NCI-H460 (cell line): Measurements from ENCODE around the gene EYA2. TPM values are rescaled to one million over a fixed set of nuclear protein-coding genes. Genes with fewer than 3 reads are reported as not detected.
"Not testable (repeated sequence)": the region's sequence is repeated elsewhere in the genome, so short reads cannot be mapped to it uniquely, and the experiment has no call there.

Experiments used
- DNase-seq: peaks from one replicate; pipeline ENCODE4 v3.0.0-alpha.2; 2016; ENCODE audit warnings: low read depth; ENCODE audit errors: extremely low read depth
- total RNA-seq: library from RNA; depleted of rRNA; stranded (reverse); fragments of >200 nt; shearing (Covaris generic); gene quantifications from 2 replicates; pipeline ENCODE4 v1.2.3, GENCODE V29; 2014

Gene EYA2
- total RNA-seq, 1 experiment from 2014 or later = 0.32 TPM

- no peak for DNase-seq
These were observed 595 bp downstream of the EYA2 start for GRCh38 chr20:46894971-46895905.

DNA sequence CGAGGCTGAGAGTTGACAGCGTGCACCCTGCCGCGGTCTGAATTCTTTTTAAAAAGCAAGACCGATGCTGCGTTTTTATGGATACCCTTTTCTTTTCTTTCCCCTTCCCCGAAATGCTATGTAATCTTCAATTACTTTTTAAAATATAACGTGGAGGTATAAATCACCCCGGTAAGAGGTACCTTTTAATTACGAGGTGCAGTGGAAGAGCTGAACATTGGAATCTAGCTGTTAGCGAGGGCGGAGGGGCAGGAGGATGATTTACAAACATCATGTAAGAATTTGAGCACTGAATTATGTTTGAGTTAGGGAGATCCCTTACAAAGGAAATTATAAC, 1.2 kb downstream of the EYA2 start:
- DNase-seq = no peak

- DNase-seq = no peak
These were observed 2.8 kb downstream of the EYA2 start for GRCh38 chr20:46897328-46897880.

GRCh38 chr20:46898423-46898822, 3.8 kb downstream of the EYA2 start:
- no peak for DNase-seq

DNA sequence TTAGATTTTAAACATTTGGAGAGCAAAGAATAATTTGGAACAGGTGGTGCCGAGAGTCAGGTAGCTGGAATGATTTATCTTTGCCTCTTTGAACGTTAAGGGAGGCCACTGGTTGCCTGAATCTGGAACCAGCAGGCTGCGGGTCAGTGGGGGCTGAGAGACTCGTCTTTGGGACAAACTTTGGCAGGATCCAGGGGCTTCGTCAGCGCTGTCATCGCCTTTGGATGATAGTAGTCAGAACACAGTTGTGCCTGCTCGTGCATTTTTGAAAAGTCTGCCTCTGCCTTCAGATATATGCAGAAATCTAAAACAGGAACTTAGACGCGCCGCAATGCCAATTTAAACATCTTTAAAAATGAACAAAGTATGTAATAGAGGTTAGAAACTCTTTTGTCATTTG, 5.0 kb downstream of the EYA2 start:
- no peak for DNase-seq

DNA sequence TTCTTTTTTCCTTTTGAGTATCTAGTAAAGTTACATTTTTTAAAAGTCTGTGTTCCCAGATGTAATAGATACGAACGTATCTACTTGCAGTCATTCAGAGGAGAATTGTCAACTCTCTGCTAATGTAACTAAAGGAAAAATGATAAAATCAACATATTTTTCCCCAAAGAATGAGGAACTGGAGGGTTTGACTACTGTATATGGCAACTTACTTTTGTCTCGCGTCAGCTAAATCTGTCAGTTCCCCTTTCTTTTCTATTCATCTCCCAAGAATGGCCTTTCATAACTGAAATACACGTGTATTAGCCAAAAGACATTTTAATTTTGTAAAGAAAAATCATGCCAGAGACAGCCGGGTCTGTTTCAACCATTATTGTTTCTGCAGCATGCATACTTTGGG, 5.4 kb downstream of the EYA2 start:
- no peak for DNase-seq

GRCh38 chr20:46900826-46901225, 6.2 kb downstream of the EYA2 start:
- no peak for DNase-seq

DNA sequence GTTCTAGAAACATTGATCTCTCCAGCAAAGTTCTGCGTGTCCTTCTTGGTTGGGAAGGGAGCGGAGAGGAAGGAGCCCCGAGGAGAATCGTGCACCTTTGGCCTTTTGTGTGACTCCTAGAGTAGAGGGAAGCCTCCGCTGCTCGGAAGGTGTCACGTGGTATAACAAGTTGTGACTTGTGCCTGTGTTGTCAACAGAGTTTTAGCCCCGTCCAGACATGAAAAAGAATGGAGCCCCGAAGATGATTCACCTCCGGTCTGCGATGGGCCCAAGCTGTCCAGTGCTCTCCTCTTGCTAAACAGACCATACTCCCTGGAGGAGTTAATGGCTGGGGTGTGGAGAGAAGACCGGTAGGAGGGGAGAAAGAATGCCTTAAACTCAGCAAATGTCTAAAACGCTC, 7.0 kb downstream of the EYA2 start:
- DNase-seq = no peak

GRCh38 chr20:46903256-46903655, 8.6 kb downstream of the EYA2 start:
- no peak for DNase-seq

DNA sequence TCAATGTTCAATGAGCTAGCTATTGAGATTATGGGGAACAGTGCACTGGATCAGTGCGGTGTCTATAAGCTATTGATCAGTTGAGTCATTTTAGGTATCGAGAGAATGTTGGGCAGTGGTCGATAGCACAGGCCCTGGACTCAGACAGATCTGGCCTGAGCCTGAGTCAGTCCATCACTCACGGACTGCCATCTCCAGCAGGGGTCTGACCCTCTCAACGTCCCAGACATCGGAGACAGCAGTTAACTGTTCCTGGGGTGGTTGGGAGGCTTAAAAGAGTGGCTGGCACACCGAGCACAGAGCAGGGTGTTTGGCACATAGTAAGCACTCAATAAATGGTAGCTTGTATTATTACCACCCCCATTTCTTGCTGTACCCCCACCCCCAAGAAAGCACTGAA, 9.3 kb downstream of the EYA2 start:
- no peak for DNase-seq

GRCh38 chr20:46905364-46906125, 10.9 kb downstream of the EYA2 start:
- no peak for DNase-seq

- no peak for DNase-seq
These were observed 18.8 kb downstream of the EYA2 start for GRCh38 chr20:46913329-46914044.

GRCh38 chr20:46914789-46915379, 20.2 kb downstream of the EYA2 start:
- no peak for DNase-seq

DNA sequence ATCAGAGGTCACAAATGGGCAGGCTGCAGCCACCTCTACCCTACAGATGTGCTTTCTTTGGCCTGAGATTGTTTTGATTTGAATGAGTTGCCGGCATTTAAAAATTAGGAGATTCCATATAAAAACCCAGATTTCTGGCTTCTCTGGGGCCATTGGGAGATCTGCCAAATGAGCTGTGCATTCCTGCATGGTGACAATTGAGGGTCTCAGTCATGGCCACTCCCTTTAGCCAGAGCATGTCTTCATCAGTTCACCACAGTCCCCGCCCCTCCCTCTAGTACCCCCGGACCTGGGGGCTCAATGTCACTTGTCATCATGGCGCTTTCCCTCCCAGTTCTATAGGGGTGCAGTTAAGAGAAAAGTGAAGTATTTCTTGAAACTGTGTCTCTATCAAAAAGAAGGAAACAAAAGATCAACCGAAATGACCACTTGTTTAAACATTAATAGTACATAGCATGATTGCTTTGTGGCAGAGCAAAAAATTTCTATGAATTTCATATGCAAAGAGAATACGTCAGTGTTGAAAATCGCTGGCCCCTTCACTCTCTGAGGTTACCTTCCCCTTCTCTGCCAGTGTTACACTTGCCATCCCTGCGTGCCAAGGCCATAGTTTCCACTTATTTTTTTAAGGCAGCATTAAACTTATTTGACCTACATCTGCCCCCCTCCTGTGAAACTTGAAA, 21.1 kb downstream of the EYA2 start:
- no peak for DNase-seq

DNA sequence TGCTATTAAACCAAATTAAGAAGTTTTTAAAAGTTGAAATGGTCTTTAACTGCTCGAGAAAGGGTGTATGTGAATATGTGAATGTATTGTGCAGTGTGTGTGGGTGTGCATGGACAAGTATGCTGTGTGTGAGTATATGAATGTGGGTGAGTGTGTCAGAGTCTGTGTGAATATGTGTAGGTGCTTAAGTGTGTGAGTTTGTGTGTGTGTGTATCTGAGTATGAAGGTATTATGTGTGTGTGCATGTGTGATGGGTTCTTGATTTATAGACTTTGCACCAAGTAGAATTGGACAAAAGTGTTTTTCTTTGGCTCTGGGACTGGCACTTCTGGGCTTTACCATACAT, 21.6 kb downstream of the EYA2 start:
- DNase-seq = no peak

GRCh38 chr20:46917155-46917554, 22.5 kb downstream of the EYA2 start:
- DNase-seq = no peak

DNA sequence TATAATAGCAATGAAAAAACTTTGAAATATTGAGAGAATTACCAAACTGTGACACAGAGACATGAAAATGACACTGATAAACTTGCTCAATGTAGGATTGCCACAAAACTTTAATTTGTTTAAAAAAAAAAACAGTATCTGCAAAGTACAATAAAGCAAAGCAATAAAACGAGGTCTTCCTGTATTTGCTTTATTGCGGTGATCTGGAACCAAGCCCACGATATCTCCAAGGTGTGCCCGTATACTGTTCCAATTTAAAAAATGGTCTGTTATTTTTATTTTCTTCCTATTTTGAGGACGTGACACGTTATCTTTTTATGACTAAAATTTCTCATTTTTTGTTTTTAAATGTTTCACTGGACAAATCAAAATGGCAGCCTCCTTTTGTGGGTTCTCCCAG, 25.5 kb downstream of the EYA2 start:
- no peak for DNase-seq

- not testable (repeated sequence) for DNase-seq
These were observed 28.2 kb downstream of the EYA2 start for GRCh38 chr20:46922841-46923240.

GRCh38 chr20:46923550-46923949, 28.9 kb downstream of the EYA2 start:
- no peak for DNase-seq

DNA sequence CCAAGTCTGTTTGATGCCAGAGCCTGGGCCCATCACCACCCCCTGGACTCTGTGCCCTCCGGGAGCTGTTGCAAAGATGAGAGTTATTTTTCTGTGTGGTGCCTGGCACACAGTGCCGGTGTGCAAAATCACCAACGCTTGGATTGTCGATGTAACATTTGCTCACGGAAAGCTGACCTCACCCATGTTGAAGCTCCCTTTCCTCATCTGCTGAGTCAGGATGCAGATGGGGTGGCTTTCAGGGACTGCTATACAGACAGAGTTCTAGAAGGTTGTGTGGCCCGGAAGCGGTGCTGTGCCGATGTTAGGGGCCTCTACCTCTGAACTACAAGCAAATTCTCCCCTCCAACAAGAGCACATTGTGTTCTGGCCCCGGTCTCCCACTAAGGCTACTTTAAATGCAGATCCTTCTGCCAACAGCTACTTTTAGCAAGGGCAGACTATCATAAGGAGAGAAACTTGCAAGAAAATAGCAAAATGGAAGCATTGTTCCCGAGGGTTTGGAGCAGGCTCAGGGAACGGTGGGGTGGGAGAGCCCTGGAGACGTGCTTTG, 34.0 kb downstream of the EYA2 start:
- DNase-seq = no peak
